ENCODE results near the gene LGR4. TPM values are rescaled to one million over a fixed set of nuclear protein-coding genes. Genes with fewer than 3 reads are reported as not detected.

Gene LGR4
- total RNA-seq, 1 donor from 2014 or later, result 22.6 TPM

DNA sequence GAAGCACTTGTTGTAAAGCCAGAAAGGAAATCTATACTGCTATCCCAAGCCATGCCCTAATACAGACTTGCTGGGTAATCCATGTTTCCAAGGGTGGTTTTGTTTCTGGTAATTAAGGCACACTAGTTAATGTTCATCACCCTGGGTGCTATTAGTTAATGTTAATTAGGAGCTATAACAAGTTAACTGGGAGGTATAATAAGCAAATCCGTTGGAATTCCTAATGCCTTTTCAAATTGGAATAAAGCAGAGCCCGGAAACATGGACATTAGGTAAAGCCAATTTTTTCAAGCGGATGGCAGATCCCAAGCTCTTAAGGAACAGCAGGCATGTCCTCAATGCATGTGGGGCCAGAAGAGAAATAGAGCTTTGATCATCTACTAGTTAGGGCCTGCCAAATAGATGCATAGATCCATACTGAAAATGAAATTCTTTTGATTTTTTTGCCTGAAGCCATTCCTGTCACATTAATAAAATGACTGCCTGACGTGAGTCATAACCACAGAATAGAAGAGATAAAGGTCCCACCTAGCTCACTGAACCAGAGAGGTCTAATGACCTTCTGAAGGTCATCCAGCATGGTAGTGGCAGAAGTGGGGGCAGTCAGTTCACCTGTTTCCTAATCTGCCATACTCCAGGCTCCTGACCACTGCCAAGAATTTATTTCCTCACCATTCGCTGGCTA is 81.1 kb downstream of the LGR4 start:
- DNase-seq (ENCODE audit: low spot score), result no peak
- intact Hi-C loops (cut with DNase I), result loop anchor here (5.0 kb wide), 1 partner anchor 81 kb away; the partner anchor contains the start of gene LGR4

DNA sequence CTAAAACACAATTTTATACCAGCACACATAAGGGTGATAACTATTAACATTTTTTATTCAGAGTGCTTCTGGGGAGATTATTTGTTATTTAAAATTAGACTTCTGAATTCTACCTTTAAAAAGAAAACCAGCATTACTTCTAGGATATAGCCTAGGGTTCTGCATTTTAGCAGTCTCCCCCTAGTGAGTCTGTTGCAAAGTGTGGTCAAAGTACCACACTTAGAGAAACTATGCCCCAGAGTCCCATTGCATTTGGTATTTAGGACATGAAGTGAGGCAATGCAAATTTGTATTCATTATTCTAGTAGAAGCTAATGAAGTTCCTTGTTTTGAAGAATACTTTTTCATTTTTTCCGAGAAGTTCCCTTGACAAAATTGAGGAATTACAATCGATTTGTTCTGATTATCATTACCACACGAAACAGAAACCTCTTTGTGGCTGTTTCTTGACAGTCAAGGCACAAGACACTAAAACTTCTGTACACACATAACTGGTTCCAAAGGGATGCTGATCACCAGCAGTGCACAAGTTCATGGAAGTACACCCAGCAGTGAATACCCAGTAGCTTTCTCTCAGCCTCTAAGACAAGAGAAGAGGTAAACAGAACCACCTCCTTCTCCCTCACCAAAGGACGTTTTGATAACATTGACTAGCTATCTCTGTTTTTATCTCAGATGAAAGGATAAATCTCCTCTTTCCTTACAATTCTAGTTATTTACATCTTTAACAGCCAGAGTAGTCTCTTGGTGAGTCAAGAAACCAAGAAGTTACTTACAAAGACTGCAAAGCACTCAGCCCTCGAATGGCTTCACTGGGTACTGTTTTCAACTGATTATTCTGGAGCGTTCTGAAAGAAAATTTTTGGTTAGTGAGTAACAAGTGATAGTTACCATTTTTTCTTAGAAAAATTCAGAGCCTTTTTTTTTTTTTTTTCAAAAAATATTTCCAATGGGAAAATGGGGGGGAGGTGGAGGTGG is 82.0 kb downstream of the LGR4 start:
- no peak for DNase-seq (ENCODE audit: low spot score)
- intact Hi-C loops (cut with DNase I), result loop anchor here (5.0 kb wide), 1 partner anchor 82 kb away; the partner anchor contains the start of gene LGR4

DNA sequence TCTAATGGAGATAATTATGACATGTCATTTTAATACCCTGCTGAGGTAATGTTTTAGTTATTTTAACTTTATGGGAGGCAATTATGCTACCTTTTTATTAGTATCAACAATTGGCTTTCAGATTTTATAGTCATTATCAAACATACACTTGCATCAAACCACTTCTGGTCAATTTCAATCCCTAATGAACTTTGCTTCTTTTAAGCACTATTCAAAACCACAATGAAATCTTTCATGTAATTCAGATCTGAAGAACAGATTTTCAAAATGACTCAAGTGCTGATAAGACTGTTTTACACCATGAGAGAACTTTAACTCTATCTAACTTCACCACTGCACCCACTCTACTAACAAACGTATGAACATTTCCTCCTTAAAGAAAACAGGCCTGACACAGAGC is 83.7 kb downstream of the LGR4 start:
- no peak for DNase-seq (ENCODE audit: low spot score)
- intact Hi-C loops (cut with DNase I), result no loop called here

DNA sequence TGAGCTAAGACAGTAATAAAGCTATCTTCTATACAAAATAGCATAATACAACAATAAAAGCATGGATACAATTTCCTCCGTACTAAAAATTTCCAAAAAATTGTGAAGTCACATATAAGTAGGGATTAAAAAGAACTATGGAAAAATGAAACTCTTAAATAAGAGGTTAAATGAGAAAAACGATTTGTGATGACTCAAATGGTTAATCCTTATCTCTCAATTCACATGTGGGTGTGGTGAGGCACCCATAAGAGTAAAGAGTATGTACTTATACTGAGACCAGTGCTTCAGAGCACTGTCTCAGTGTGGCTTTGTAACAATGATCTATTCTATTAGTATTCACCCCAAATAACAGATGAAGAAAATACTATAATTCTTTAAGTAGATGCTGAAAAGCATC is 84.6 kb downstream of the LGR4 start:
- intact Hi-C loops (cut with DNase I), result no loop called here
- no peak for DNase-seq (ENCODE audit: low spot score)

DNA sequence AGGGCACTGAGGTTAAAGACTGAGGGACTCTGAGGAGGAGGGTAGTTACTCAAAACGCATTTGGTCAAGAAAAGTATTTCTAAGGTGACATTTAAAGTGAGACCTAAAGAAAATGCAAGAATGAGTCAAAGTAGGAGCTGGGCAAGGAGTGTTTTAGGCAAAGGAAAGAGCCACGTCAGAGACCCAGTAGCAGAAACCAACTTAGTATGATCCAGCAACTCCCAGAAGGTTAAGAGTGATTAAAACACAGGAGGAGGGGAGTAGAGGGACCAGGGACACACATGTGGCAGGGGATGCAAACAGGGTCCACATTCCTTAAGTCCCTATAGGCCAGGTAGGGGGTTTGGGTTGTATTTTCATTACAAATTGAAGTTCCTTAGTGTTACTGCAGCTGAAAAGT is 85.2 kb downstream of the LGR4 start:
- DNase-seq (ENCODE audit: low spot score), result no peak
- intact Hi-C loops (cut with DNase I), result no loop called here

DNA sequence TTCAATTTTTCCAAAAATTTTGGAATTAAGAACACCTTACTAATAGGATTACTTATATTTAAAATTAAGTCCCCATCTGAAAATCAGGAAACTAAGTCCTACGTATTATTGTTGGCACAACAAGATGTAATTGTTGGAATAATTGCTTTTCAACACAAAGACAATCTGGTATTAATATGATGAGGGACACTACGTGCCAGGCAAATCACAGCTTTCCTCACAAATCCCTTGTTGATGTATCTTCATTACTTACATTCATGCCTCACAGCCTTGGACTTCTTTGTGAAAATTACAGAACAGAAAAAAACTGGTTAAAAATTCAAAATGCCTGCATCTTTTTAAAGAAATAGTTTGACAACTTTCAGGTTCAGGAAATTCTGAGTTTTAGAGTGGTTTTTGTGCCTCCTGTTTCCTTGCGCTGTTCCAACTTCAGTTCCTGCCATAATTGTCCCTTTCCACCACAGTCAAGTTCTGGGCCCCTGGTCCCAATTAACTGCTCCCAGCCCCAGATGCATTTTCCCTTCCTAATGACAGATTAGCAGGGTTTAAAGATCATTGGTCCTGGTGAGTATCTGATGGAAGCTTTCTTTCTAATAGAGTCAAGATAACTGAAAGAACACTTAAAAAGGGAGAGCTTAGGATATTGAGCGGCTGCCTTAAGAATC is 86.3 kb downstream of the LGR4 start:
- intact Hi-C loops (cut with DNase I), result no loop called here
- DNase-seq (ENCODE audit: low spot score), result no peak

DNA sequence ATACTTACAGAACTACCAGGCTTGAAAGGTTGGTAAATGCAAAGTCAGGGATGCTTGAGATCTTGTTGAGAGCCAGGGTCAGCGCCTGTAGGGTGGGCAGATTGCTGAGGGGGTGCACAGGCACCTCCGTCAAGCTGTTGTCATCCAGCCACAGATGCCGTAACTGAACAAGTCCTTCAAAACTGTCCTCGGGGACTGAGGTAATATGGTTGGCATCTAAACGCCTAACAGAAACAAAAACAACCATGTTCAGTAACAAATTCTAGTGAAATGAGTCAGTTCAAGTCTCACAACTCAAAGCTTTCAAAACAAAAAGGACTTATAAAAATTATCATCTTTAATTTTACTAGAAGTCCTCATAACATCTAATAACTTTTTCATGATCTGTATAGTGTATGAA is 87.3 kb downstream of the LGR4 start:
- DNase-seq (ENCODE audit: low spot score), result no peak
- intact Hi-C loops (cut with DNase I), result no loop called here

DNA sequence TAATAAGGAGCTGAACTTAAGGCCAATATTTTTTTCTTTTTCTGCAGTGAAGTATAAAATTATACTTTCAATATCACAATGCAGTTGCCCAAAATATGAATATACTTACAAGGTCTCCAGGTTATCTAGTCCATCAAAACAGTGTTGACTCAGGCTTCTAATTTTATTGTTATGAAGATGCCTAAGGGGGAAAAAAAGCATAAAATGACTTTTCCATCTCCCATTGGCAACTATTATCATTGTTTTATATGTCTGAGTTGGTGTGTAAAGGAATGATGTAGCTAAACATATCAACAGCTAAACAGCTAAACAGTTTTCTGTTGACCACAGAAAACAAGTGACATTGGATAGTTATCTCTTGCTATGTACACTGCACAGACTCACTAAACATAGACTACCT is 88.4 kb downstream of the LGR4 start:
- no peak for DNase-seq (ENCODE audit: low spot score)
- intact Hi-C loops (cut with DNase I), result no loop called here

DNA sequence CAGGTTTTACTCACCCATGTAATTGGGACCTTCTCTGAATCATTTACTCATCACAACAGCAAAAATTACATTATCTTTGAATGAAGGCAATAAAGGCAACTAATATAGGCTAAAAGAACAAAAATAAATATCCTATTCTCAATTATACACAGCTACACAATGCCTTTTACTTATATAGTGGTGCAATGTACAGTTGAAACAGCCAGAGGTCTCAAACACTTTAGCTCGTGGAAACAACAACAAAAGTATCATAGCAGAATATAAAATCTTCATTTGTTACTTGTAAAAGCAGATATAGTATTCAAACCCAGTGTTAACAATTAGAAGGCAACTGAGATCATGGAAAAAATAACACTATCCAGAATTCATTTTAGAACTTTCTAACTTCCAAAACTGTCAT is 88.9 kb downstream of the LGR4 start:
- intact Hi-C loops (cut with DNase I), result no loop called here

DNA sequence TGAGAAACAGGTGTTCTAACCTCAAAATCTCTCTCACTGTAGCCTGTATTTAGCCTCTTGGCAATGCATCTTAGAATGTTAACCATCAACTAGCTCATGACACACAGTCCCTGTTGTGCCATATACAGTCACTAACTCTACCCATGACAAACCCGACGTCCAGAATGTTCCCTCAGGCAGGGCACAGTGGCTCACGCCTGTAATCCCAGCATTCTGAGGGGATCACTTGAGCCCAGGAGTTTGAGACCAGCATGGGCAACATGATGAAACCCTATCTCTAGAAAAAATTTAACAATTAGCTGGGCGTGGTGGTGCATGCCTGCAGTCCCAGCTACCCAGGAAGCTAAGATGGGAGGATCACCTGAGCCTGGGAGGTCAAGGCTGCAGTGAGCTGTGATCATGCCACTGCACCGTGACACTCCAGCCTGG is 91.3 kb downstream of the LGR4 start:
- intact Hi-C loops (cut with DNase I), result no loop called here
- DNase-seq (ENCODE audit: low spot score), result no peak

More for the DNA sequence above, 88.9 kb downstream of the LGR4 start:
- DNase-seq (ENCODE audit: low spot score), result no peak

DNA sequence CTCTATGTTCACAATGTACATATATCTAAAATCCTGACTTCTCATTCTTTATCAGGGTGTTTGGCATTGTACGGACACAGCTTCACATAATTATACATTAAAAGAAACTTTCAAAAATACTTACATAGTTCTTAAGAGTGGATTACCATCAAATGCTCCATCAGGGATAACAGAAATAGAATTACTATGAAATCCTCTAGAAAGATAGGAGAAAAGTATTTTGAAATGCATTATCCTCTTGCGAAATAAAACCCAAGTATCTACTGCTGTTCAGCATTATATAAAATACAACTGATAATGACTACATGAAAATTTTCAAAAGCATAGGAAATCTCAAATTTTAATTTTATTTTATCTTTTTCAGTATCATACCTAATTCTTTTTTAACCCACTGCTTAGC is 91.8 kb downstream of the LGR4 start:
- DNase-seq (ENCODE audit: low spot score), result no peak
- intact Hi-C loops (cut with DNase I), result no loop called here

DNA sequence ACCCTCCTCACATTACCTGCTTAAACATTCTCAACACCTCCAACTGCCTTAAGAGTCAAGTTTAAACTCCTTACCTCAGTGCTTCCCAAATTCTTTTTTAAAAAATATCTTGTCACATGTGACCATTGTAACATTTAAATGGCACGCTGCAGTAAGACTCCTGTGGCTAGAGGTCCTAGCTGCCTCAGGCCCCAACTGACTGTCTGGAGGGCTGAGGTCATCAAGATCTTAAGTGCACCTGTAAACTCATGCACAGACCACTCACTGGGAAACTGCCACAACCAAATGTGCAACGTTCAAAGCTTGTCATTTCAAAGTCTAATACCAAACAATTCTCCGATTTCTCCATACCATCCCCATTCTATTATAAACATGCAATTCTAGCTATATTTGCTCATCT is 93.1 kb downstream of the LGR4 start:
- intact Hi-C loops (cut with DNase I), result no loop called here
- no peak for DNase-seq (ENCODE audit: low spot score)

DNA sequence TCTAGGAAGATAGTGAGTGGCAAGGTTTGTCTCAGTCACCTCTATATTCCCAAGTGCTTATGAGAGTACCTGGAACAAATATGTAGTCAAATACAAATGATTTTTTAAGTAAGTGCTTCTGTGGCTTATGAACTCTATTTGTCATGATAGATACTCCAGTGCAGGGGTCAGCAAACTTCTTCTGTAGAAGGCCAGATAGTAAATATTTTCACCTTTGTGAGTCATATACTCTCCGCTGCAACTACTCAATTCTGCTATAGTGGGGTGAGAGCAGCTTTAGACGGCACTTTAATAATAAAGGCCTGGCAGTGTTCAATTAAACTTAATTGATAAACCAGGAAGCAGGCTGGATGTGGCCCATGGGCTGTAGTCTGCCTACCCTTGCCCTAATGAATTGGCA is 97.2 kb downstream of the LGR4 start:
- no peak for DNase-seq (ENCODE audit: low spot score)
- intact Hi-C loops (cut with DNase I), result no loop called here

DNA sequence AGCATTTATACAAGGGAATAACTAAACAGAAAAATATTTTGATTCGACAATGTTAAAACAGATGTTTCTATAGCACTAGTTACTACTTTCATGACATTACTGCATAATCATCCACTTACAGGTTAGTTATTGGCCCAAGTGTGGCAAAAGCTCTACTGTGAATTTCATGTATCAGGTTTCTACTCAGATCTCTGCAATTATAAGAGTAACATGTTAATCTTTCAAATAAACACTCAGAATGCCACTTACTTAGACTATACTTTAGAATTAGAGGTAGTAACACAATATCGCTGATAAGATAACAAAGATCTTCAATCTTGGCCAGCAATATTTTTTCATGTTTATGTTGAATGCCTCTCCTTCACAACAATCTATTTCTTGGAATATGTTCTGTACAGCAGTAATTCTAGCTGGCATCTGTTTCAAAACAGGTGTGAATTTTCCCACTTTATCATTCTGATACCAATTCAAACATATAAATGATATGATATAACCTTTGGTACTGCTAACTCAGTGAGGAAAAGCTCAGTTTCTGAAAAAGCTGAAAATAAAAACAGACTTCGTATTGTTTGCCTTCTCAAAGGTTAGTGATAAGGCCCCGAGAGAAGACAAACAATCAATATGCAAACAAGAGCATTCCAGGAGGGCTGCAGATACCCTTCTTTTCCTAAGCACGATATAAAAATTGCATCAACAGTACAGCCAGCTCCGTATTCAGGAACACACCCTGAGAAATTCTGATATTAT is 98.6 kb downstream of the LGR4 start:
- intact Hi-C loops (cut with DNase I), result no loop called here
- no peak for DNase-seq (ENCODE audit: low spot score)

DNA sequence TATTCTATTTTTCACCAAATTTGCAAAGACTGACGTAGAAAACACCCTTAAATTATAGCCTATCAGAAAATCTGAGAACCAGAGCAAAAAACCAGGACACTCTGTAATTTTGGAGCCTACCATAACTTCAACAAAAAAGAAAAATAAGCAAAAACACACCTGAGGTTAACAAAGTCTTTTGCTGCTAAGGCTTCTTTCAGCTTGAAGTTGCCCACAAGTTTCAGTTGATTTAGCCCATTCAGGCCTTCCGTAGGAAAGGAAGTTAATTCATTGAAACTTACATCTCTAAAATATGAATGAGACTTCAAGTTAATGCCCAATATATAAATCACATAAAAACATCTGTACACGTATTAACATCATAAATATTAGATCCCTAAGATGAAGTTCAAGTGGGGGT is 99.2 kb downstream of the LGR4 start:
- DNase-seq (ENCODE audit: low spot score), result no peak
- intact Hi-C loops (cut with DNase I), result no loop called here

DNA sequence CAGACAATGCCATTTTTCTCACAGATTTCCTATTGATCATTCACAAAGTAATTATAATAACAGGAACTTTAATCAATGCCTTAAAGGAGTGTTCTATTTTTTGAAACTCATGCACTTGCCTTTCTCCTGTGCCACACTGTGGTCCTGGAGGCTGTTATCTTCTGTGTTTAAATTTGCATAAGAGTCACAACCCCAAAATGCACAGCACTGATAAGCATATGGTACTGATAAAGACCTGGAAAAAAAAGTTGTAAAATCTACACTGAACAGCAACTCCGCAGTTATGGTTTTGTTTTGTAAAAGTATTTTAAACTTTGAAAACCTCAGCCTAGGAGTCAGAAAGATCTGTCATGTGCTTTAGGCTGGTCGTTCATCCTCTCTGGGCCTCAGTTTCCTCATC is 100.4 kb downstream of the LGR4 start:
- DNase-seq (ENCODE audit: low spot score), result no peak
- intact Hi-C loops (cut with DNase I), result no loop called here

DNA sequence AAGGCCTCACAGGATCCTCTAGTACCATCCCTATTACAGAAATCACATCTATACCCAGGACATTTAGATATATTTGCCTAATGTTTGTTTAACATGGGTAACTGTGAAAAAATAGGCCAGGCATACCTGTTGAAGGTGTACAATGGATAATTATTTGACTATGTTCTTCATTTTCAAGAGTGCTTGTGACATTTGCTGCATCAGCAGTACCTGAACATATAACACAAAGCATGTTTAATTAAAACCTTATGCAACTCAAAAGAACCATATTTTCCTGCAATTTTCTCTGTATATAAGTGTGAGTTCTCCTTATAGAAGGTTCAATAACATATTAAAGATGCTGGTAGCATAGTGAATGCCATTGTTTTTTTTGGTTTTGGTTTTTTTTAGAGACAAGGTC is 101.1 kb downstream of the LGR4 start:
- intact Hi-C loops (cut with DNase I), result no loop called here
- DNase-seq (ENCODE audit: low spot score), result no peak

DNA sequence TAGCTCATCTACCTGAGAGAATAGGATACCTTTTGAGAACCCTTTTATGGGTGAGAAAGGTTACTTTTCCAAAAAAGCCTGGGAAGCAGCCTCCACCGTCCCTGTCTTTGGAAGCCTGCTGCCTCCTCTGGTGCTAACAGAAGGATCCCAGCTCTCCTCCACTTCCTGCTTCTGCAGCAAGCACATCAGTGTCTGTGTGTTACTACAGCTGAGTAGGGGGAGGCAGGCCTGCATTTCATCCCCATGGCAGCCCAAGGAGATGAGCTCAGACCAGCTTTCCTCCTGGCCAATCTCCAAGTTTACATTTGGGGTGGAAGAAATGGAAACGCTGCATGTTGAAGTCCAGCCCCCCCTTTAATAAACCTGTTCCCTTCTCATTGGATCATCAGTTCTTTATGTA is 102.2 kb downstream of the LGR4 start:
- DNase-seq (ENCODE audit: low spot score), result no peak
- intact Hi-C loops (cut with DNase I), result no loop called here

DNA sequence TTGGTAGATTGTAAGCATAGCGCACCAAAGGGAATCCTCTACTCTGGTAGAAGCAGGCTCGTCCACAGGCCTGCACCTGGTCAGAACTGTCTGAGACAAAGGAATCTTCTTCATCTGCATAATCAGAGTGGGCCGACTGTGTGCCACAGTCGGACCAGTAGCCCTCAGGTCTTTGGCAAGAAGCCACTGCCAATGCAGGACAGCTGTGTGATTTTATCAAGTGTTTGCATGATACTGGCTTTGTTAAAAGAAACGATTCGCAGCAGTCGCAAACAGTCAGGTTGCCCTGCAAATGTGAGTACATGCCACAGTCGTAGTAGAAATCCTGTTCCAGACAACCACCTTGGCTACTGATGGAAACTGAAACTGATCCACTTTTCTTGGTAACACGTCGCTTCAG is 104.7 kb downstream of the LGR4 start:
- intact Hi-C loops (cut with DNase I), result loop anchor here (10.0 kb wide), 1 partner anchor 163 kb away; no protein-coding TSS in a partner anchor
- DNase-seq (ENCODE audit: low spot score), result no peak

Data from cardiac septum (tissue), 1 donor.